ENCODE data around the gene WIF1.
A peak's percentile ranks its signal among the peaks of the same experiment; 100 is the strongest.

WIF1 gene, protein sequence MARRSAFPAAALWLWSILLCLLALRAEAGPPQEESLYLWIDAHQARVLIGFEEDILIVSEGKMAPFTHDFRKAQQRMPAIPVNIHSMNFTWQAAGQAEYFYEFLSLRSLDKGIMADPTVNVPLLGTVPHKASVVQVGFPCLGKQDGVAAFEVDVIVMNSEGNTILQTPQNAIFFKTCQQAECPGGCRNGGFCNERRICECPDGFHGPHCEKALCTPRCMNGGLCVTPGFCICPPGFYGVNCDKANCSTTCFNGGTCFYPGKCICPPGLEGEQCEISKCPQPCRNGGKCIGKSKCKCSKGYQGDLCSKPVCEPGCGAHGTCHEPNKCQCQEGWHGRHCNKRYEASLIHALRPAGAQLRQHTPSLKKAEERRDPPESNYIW

DNA sequence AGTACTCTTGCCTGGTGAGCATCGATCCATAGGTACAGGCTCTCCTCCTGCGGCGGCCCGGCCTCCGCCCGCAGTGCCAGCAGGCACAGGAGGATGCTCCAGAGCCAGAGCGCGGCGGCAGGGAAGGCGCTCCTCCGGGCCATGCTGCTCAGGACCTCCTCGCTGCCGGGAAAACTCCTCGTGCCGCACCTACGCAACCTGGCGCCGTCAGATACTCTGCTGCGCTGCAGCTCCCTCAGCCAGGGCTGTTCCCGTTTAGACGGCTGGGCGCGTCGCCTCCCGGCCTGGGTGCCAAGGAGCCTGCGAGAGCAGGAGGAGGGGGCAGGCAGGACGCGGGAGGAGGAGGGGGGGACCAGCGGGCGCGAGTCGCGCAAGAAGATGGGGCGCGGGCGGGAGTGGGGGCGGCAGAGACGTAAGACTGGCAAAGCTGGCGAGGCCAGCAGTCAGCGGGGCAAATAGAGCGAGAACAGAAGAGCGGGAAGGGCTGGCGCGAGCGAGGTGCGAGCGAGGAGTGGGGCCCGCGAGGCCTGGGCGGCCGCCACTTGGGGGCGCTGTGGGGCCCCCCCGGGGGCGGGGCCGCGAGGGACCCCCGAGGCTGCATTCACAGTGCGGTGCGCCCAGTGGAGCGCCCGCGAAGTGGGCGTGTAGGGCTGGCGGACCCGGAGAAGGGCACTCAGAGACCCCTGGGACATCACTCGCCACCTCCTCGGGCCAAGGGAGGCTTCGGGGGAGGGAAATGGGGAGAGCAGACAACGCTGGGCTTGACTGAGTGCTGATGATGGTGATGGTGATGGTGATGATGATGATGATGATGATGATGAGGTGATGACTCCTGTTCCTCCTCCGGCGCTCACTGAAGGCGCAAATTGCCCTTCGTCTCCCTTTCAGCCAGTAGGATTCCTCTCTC lies at the start of gene WIF1:
TSS of gene WIF1 (minus strand) at position 257 of the 907 bp plus-strand sequence. CDS start at position 143, 114 bp downstream.
- Histone ChIP-seq H3K9me3 (ENCODE audit: control insufficient read depth, low read depth, low read length) (no peaks in the 10 kb centered on the region), H3K27me3 (ENCODE audit: control insufficient read depth, insufficient read depth, low read length) (peaks cover 45% of the 10 kb centered on the region), H3K36me3 (ENCODE audit: control insufficient read depth, low read depth, low read length) (no peaks in the 10 kb centered on the region), H3K27ac (ENCODE audit: low read length) (no peak within 1 kb of the TSS), H3K4me1 (ENCODE audit: control insufficient read depth, low read depth, low read length) (peaks cover 3% of the 10 kb centered on the region), H3K9ac (ENCODE audit: low read length) (no peak within 1 kb of the TSS), H3K4me3 (ENCODE audit: low read length) (peak within 1 kb of the TSS; percentile 50)

DNA sequence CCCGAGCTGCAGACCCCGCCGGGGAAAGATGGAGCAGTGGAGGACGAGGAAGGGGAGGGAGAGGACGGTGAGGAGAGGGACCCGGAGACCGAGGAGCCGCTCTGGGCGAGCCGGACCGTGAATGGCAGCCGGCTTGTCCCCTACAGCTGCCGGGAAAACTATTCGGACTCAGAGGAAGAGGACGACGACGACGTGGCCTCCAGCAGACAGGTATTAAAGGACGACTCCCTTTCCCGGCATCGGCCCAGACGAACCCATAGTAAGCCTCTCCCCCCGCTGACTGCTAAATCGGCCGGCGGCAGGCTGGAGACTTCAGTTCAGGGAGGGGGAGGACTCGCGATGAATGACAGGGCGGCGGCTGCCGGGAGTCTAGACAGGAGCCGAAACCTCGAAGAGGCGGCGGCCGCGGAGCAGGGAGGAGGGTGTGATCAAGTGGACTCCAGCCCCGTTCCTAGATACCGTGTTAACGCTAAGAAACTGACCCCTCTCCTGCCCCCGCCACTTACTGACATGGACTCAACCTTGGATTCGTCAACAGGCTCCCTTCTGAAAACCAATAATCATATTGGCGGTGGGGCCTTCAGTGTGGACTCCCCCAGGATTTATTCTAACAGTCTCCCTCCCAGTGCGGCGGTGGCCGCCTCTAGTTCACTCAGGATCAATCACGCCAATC lies 49.2 kb upstream of the WIF1 start:
- Histone ChIP-seq H3K9ac (ENCODE audit: low read length) (peak overlapping the region; percentile 81), H3K27ac (ENCODE audit: low read length) (no peak overlapping the region), H3K4me3 (ENCODE audit: low read length) (peak overlapping the region; percentile 91), H3K4me1 (ENCODE audit: control insufficient read depth, low read depth, low read length) (peaks cover 16% of the 10 kb centered on the region), H3K36me3 (ENCODE audit: control insufficient read depth, low read depth, low read length) (no peaks in the 10 kb centered on the region), H3K27me3 (ENCODE audit: control insufficient read depth, insufficient read depth, low read length) (peaks cover 9% of the 10 kb centered on the region), H3K9me3 (ENCODE audit: control insufficient read depth, low read depth, low read length) (no peaks in the 10 kb centered on the region)

DNA sequence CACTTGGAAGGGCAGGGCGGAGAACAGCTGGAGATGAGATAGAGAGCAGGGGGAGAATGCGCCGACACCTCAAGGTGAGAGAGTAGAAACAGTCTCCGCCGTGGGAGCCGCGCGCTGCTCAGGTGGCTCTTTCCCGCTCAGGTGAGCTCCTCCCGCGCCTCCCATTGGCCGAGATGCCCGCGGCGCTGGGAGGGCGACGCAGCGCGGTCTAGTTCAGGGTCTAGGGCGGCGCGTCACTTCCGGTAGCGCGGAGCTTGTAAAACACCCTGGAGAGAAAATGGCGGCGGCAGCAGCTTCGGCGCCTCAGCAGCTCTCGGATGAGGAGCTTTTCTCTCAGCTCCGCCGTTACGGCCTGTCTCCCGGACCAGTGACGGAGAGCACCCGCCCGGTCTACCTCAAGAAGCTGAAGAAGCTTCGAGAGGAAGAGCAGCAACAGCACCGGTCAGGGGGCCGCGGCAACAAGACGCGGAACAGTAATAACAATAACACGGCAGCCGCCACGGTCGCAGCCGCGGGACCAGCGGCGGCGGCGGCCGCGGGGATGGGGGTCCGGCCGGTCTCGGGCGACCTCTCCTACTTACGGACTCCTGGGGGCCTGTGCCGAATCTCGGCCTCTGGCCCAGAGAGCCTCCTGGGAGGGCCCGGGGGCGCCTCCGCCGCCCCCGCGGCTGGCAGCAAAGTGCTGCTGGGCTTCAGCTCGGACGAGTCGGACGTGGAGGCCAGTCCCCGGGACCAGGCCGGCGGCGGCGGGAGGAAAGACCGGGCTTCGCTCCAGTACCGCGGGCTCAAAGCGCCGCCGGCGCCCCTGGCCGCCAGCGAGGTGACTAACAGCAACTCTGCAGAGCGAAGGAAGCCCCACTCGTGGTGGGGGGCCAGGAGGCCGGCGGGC lies 48.5 kb upstream of the WIF1 start, which contains the start of gene LEMD3:
TSS of gene LEMD3 (plus strand) at position 264 of the 889 bp plus-strand sequence. CDS start at position 278, 14 bp downstream.
- Histone ChIP-seq H3K9ac (ENCODE audit: low read length) (peak within 1 kb of the TSS; percentile 81), H3K4me1 (ENCODE audit: control insufficient read depth, low read depth, low read length) (peaks cover 16% of the 10 kb centered on the region), H3K4me3 (ENCODE audit: low read length) (peak within 1 kb of the TSS; percentile 91), H3K36me3 (ENCODE audit: control insufficient read depth, low read depth, low read length) (no peaks in the 10 kb centered on the region), H3K9me3 (ENCODE audit: control insufficient read depth, low read depth, low read length) (no peaks in the 10 kb centered on the region), H3K27me3 (ENCODE audit: control insufficient read depth, insufficient read depth, low read length) (peaks cover 9% of the 10 kb centered on the region), H3K27ac (ENCODE audit: low read length) (peak within 1 kb of the TSS; percentile 9)

DNA sequence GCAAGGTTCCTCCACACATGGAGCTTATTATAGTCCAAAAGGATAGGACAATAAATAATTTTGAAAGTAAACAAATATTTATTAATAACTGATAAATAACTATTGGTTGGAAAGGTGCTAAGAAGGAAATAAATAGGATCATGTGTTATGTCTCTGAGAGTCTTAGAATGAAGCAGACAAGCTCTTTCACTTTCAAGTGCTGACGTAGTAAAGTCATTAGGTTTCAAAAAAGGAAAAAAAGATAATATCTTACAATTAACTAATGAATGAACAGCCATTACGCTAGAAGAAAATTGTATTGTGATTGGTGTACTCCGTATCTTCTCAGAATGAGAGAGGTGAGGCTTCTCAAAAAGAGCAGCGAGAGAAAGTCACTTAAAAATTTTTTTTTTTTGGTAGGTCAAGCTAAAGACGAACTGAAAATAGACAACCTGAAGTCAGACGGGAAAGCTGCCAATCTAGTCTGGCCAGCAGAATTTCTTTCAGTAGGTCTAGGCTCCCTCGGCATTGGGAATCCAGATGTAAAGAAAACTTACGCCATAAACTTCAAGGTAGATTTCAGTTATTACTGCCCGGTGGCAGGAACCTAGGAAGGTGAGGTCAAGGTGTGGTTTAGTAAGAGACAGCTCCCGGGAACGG lies 47.7 kb upstream of the WIF1 start:
- peaks cover 9% of the 10 kb centered on the region for H3K27me3 ChIP-seq (ENCODE audit: control insufficient read depth, insufficient read depth, low read length)
- no peaks in the 10 kb centered on the region for H3K9me3 ChIP-seq (ENCODE audit: control insufficient read depth, low read depth, low read length)
- H3K9ac ChIP-seq (ENCODE audit: low read length): peak overlapping the region; percentile 44
- no peak overlapping the region for H3K27ac ChIP-seq (ENCODE audit: low read length)
- peak overlapping the region; percentile 91 for H3K4me3 ChIP-seq (ENCODE audit: low read length)
- peaks cover 16% of the 10 kb centered on the region for H3K4me1 ChIP-seq (ENCODE audit: control insufficient read depth, low read depth, low read length)
- H3K36me3 ChIP-seq (ENCODE audit: control insufficient read depth, low read depth, low read length): no peaks in the 10 kb centered on the region

DNA sequence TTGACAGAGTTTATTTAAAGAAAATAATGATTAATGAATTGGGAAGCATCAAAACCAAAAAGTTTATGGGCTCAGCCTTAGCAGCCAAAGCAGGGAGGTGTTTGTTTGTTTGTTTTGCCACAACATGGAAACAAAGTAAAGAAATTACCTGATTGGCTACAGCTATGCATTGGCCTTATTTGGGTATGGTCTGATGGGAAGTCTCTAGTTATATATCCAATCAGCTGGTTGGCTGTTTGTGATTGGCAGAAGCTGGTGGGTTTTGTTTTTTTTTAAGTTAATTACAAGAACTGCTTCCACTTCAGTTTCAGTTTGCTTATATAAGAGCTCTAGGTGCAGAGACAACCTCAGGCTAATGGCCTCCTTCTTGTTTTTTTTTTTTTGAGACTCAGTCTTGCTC lies 43.7 kb upstream of the WIF1 start:
- Histone ChIP-seq H3K4me3 (ENCODE audit: low read length) (no peak overlapping the region), H3K4me1 (ENCODE audit: control insufficient read depth, low read depth, low read length) (no peaks in the 10 kb centered on the region), H3K36me3 (ENCODE audit: control insufficient read depth, low read depth, low read length) (no peaks in the 10 kb centered on the region), H3K27ac (ENCODE audit: low read length) (no peak overlapping the region), H3K9ac (ENCODE audit: low read length) (no peak overlapping the region), H3K9me3 (ENCODE audit: control insufficient read depth, low read depth, low read length) (no peaks in the 10 kb centered on the region), H3K27me3 (ENCODE audit: control insufficient read depth, insufficient read depth, low read length) (peaks cover 9% of the 10 kb centered on the region)

DNA sequence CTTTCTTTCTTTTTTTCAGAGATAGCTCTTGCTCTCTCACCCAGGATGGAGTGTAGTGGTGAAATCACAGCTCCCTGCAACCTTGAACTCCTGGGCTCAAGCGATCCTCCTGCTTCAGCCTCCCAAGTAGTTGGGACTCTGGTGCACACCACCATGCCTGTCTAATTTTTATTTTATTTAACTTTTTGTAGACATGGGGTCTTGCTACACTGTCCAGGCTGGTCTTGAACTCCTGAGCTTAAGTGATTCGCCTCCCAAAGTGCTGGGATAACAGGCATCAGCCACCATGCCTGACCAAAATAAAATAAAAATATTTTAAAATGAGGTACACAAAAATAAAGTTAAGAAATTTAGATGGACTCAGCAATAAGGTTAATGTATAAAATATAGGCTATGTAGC lies 43.1 kb upstream of the WIF1 start:
- Histone ChIP-seq H3K9me3 (ENCODE audit: control insufficient read depth, low read depth, low read length) (no peaks in the 10 kb centered on the region), H3K27me3 (ENCODE audit: control insufficient read depth, insufficient read depth, low read length) (peaks cover 9% of the 10 kb centered on the region)

DNA sequence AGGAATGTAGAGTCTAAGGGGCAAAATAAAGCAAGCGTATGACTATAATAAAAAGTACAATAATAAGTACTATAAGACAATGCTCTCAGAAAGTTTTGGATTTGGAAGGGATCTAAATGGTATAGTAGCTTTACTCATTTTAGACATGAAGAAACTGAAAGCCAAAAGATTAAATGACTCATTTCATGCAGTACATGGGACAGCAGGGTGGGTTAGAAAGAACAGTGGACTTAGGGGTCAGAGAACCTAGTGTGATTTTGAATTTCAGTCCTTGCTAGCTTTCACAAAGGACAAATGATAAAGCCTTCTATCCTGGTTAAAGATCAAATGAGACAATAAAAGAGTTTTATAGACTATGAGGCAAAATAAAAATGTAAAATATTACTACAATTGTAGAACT lies 41.5 kb upstream of the WIF1 start:
- Histone ChIP-seq H3K27me3 (ENCODE audit: control insufficient read depth, insufficient read depth, low read length) (no peaks in the 10 kb centered on the region), H3K4me1 (ENCODE audit: control insufficient read depth, low read depth, low read length) (no peaks in the 10 kb centered on the region), H3K36me3 (ENCODE audit: control insufficient read depth, low read depth, low read length) (no peaks in the 10 kb centered on the region), H3K27ac (ENCODE audit: low read length) (no peak overlapping the region), H3K9me3 (ENCODE audit: control insufficient read depth, low read depth, low read length) (no peaks in the 10 kb centered on the region), H3K9ac (ENCODE audit: low read length) (no peak overlapping the region), H3K4me3 (ENCODE audit: low read length) (no peak overlapping the region)

More for the DNA sequence above, 43.1 kb upstream of the WIF1 start:
- Histone ChIP-seq H3K4me3 (ENCODE audit: low read length) (no peak overlapping the region), H3K4me1 (ENCODE audit: control insufficient read depth, low read depth, low read length) (no peaks in the 10 kb centered on the region), H3K36me3 (ENCODE audit: control insufficient read depth, low read depth, low read length) (no peaks in the 10 kb centered on the region), H3K9ac (ENCODE audit: low read length) (no peak overlapping the region), H3K27ac (ENCODE audit: low read length) (no peak overlapping the region)

DNA sequence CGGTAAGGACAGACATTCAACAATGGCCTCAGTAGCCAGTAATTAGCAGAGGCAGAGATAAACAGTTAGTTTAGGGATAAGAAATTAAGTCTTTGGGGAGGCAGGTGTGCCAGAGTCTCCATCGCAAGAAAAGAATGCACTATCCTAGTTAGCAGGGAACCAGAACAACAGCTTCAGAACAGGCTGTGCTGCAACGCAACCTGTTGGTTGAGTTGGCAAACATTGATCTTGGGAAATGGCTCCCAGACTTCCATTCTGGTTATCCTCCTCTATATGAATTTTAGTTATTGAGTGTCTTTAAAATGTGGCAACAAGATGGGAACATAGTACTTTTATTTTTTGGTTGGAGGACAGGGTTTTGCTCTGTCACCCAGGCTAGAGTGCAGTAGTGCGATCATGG lies 36.0 kb upstream of the WIF1 start:
- Histone ChIP-seq H3K27me3 (ENCODE audit: control insufficient read depth, insufficient read depth, low read length) (peaks cover 4% of the 10 kb centered on the region), H3K9me3 (ENCODE audit: control insufficient read depth, low read depth, low read length) (no peaks in the 10 kb centered on the region), H3K36me3 (ENCODE audit: control insufficient read depth, low read depth, low read length) (no peaks in the 10 kb centered on the region), H3K9ac (ENCODE audit: low read length) (no peak overlapping the region), H3K4me1 (ENCODE audit: control insufficient read depth, low read depth, low read length) (no peaks in the 10 kb centered on the region), H3K27ac (ENCODE audit: low read length) (no peak overlapping the region), H3K4me3 (ENCODE audit: low read length) (no peak overlapping the region)

DNA sequence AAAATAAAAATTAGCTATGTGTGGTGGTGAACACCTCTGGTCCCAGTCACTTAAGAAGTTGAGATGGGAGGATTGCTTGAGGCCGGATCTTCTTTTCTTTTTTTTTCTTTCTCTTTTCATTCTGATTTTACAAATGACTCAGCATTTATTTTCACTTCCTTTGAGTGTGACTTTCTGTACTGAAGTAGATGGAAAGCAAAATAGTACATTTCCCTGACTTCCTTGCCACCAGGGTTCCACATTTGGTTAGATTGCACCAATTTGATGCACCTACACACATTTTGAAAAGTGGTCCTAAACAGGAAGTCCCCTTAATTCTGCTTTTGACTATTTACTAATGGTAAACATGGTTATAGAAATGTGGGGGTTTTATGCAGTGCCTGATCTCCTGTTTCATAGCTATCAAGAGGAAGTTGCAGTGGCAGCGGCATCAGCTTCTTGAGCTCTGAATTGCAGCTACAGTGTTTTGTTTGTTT lies 35.3 kb upstream of the WIF1 start:
- Histone ChIP-seq H3K4me3 (ENCODE audit: low read length) (no peak overlapping the region), H3K27ac (ENCODE audit: low read length) (no peak overlapping the region), H3K27me3 (ENCODE audit: control insufficient read depth, insufficient read depth, low read length) (peaks cover 4% of the 10 kb centered on the region), H3K4me1 (ENCODE audit: control insufficient read depth, low read depth, low read length) (no peaks in the 10 kb centered on the region), H3K9me3 (ENCODE audit: control insufficient read depth, low read depth, low read length) (no peaks in the 10 kb centered on the region), H3K9ac (ENCODE audit: low read length) (no peak overlapping the region), H3K36me3 (ENCODE audit: control insufficient read depth, low read depth, low read length) (no peaks in the 10 kb centered on the region)

DNA sequence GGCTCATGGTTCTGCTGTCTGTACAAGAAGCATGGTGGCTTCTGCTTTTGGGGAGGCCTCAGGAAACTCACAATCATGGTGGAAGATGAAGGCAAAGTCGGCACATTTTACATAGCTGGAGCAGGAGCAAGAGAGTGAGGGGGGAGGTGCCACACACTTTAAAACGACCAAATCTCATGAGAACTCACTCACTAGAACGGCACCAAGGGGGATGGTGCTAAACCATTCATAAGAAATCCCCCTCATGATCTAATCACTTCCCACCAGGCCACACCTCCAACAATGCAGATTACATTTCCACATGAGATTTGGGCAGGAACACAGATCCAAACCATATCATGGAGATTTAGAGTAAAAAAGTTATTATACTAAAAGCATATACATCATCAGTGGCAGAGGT lies 34.7 kb upstream of the WIF1 start:
- Histone ChIP-seq H3K4me1 (ENCODE audit: control insufficient read depth, low read depth, low read length) (no peaks in the 10 kb centered on the region), H3K9ac (ENCODE audit: low read length) (no peak overlapping the region), H3K9me3 (ENCODE audit: control insufficient read depth, low read depth, low read length) (no peaks in the 10 kb centered on the region), H3K27me3 (ENCODE audit: control insufficient read depth, insufficient read depth, low read length) (peaks cover 4% of the 10 kb centered on the region), H3K4me3 (ENCODE audit: low read length) (no peak overlapping the region), H3K36me3 (ENCODE audit: control insufficient read depth, low read depth, low read length) (no peaks in the 10 kb centered on the region), H3K27ac (ENCODE audit: low read length) (no peak overlapping the region)

All from iPS-18a (cell line).